Upper lobe of left lung (tissue), 4 donors: Measurements from ENCODE around the gene NAA30.

ENCODE experiments used
- CTCF ChIP-seq, 6 experiments: fragments of 450-650 bp in 4 of 6; fragments of 200-600 bp in 2 of 6; sonication (generic) in 2 of 6; IDR thresholded peaks; one replicate each; pipeline ENCODE4 v1.5.1; 2016 to 2019; ENCODE audit warnings: antibody characterized with exemption in 6 of 6
- EP300 ChIP-seq, 4 donors: sonication (generic); formaldehyde crosslinking; IDR thresholded peaks; one replicate each; pipeline ENCODE4 v1.5.1; 2017; ENCODE audit warnings: antibody characterized with exemption in 4 of 4, control low read depth in 2 of 4
- POLR2A ChIP-seq, 4 donors: fragments of 450-650 bp; IDR thresholded peaks; one replicate each; pipeline ENCODE4 v1.5.1; 2016 to 2017; ENCODE audit warnings: antibody characterized with exemption in 4 of 4, mild to moderate bottlenecking in 2 of 4
- POLR2AphosphoS5 ChIP-seq, 2 donors: sonication (generic); formaldehyde crosslinking; IDR thresholded peaks; one replicate each; pipeline ENCODE4 v1.5.1; 2017; ENCODE audit warnings: antibody characterized with exemption in 2 of 2

GRCh38 chr14:57390806-57391516 lies 575 bp downstream of the NAA30 start:
- TF ChIP-seq CTCF (IDR thresholded peaks at IDR 0.05) (no peak), POLR2A (IDR thresholded peaks at IDR 0.05) (no peak), POLR2AphosphoS5 (IDR thresholded peaks at IDR 0.05) (no peak), EP300 (IDR thresholded peaks at IDR 0.05) (no peak)
